Fibroblast of lung (primary cell): ENCODE data around the gene BRD2. TPM values are rescaled to one million over a fixed set of nuclear protein-coding genes. Genes with fewer than 3 reads are reported as not detected.

ENCODE experiments used
- DNase-seq, 2 donors: peaks; one replicate each; pipeline versions ENCODE4 v3.0.0 to v3.0.0-alpha.2; 2010; ENCODE audit warnings: low read depth in 2 of 2
- H2AFZ ChIP-seq: 2 replicates; pipeline ENCODE4 v1.5.1; 2012; ENCODE audit warnings: low read length, control low read depth, inconsistent platforms
- H3K27ac ChIP-seq: 2 replicates; pipeline ENCODE4 v1.5.1; 2011; ENCODE audit warnings: low read length, control low read depth; ENCODE audit not compliant: insufficient read depth
- H3K27me3 ChIP-seq: 2 replicates; pipeline ENCODE4 v1.5.1; 2011; ENCODE audit warnings: mild to moderate bottlenecking, low read length; ENCODE audit not compliant: control insufficient read depth, insufficient read depth
- H3K36me3 ChIP-seq: 2 replicates; pipeline ENCODE4 v1.5.1; 2011; ENCODE audit warnings: low read length; ENCODE audit not compliant: control insufficient read depth, insufficient read depth
- H3K4me1 ChIP-seq: 2 replicates; pipeline ENCODE4 v1.5.1; 2011; ENCODE audit warnings: low read length; ENCODE audit not compliant: control insufficient read depth, insufficient read depth; ENCODE audit errors: extremely low read depth
- H3K4me2 ChIP-seq: 2 replicates; pipeline ENCODE4 v1.5.1; 2011; ENCODE audit warnings: low read length, control low read depth; ENCODE audit not compliant: insufficient read depth; ENCODE audit errors: extremely low read depth
- H3K4me3 ChIP-seq, 4 experiments: fragments of 200-600 bp in 1 of 4; sonication (generic) in 1 of 4; replicated peaks in 1 of 4; 2 replicates each; pipeline ENCODE4 v1.5.1; 2011 to 2016; ENCODE audit warnings: low read length in 4 of 4, low read depth in 3 of 4, mild to moderate bottlenecking in 3 of 4, control low read depth in 2 of 4, inconsistent platforms in 1 of 4, mixed read lengths in 1 of 4; ENCODE audit not compliant: insufficient read depth in 1 of 4; ENCODE audit errors: control extremely low read depth in 1 of 4
- H3K79me2 ChIP-seq: 2 replicates; pipeline ENCODE4 v1.5.1; 2012; ENCODE audit warnings: mild to moderate bottlenecking, low read length, inconsistent platforms; ENCODE audit not compliant: control insufficient read depth, insufficient read depth
- H3K9ac ChIP-seq: 2 replicates; pipeline ENCODE4 v1.5.1; 2011; ENCODE audit warnings: mild to moderate bottlenecking, low read length, control low read depth; ENCODE audit not compliant: insufficient read depth
- H3K9me3 ChIP-seq: 2 replicates; pipeline ENCODE4 v1.5.1; 2012; ENCODE audit warnings: low read depth, low read length; ENCODE audit not compliant: control insufficient read depth, insufficient read depth
- H4K20me1 ChIP-seq: 2 replicates; pipeline ENCODE4 v1.5.1; 2011; ENCODE audit warnings: low read length; ENCODE audit not compliant: control insufficient read depth, insufficient read depth; ENCODE audit errors: extremely low read depth
- EZH2 ChIP-seq: IDR thresholded peaks from 2 replicates; pipeline ENCODE4 v1.5.1; 2012; ENCODE audit warnings: low read length, control low read depth, mild to moderate bottlenecking; ENCODE audit errors: missing control alignments
- polyA plus RNA-seq, 2 donors: library from polyadenylated mRNA; depleted of rRNA in 1 of 2; stranded (reverse) in 1 of 2; unstranded in 1 of 2; fragments of >200 nt; gene quantifications; 2 replicates each; pipeline ENCODE4 v1.2.1, GENCODE V29; 2011 to 2012; ENCODE audit warnings: missing spikeins in 1 of 2
- total RNA-seq: library from RNA; depleted of rRNA; stranded (reverse); fragments of >200 nt; gene quantifications from 2 replicates; pipeline ENCODE4 v1.2.1, GENCODE V29; 2014
- TF ChIP-seq, protein P1 (sequence below), 2 donors: IDR thresholded peaks in 1 of 2; conservative IDR thresholded peaks in 1 of 2; 1 replicate in 1 of 2; 2 replicates in 1 of 2; pipeline ENCODE4 v1.5.1; 2011 to 2012; ENCODE audit warnings: low read length in 2 of 2, control low read depth in 1 of 2, inconsistent platforms in 1 of 2, low read depth in 1 of 2, mild to moderate bottlenecking in 1 of 2

BRD2 gene
- total and polyA plus RNA-seq, 2 donors (not counting 1 experiment from before 2014, with no cell fraction given): 75.6 to 126 TPM

DNA sequence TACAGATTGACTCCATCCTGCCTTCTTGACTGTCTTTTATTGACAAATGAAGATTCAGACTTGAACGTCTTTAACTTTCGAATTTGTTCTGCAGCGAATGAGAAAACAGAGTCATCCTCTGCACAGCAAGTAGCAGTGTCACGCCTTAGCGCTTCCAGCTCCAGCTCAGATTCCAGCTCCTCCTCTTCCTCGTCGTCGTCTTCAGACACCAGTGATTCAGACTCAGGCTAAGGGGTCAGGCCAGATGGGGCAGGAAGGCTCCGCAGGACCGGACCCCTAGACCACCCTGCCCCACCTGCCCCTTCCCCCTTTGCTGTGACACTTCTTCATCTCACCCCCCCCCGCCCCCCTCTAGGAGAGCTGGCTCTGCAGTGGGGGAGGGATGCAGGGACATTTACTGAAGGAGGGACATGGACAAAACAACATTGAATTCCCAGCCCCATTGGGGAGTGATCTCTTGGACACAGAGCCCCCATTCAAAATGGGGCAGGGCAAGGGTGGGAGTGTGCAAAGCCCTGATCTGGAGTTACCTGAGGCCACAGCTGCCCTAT is 12.2 kb downstream of the BRD2 start:
- no peak for TF ChIP-seq EZH2
- TF ChIP-seq, protein P1, sequence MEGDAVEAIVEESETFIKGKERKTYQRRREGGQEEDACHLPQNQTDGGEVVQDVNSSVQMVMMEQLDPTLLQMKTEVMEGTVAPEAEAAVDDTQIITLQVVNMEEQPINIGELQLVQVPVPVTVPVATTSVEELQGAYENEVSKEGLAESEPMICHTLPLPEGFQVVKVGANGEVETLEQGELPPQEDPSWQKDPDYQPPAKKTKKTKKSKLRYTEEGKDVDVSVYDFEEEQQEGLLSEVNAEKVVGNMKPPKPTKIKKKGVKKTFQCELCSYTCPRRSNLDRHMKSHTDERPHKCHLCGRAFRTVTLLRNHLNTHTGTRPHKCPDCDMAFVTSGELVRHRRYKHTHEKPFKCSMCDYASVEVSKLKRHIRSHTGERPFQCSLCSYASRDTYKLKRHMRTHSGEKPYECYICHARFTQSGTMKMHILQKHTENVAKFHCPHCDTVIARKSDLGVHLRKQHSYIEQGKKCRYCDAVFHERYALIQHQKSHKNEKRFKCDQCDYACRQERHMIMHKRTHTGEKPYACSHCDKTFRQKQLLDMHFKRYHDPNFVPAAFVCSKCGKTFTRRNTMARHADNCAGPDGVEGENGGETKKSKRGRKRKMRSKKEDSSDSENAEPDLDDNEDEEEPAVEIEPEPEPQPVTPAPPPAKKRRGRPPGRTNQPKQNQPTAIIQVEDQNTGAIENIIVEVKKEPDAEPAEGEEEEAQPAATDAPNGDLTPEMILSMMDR (conservative IDR thresholded peaks at IDR 0.05 in 1 of 2, IDR thresholded peaks at IDR 0.05 in 1 of 2; ENCODE audit: low read depth in 1 of 2, low read length in 2 of 2): no peak
- Histone ChIP-seq H3K4me2 (no peak overlapping the region), H4K20me1 (peaks cover 7% of the 10 kb centered on the region), H3K4me1 (peaks cover 5% of the 10 kb centered on the region), H3K79me2 (peaks cover 41% of the 10 kb centered on the region), H3K9me3 (no peaks in the 10 kb centered on the region), H3K9ac (no peak overlapping the region), H3K4me3 (no peak overlapping the region), H2AFZ (no peak overlapping the region), H3K27me3 (no peaks in the 10 kb centered on the region), H3K36me3 (peaks cover 31% of the 10 kb centered on the region), H3K27ac (no peak overlapping the region)
- no peak for DNase-seq

DNA sequence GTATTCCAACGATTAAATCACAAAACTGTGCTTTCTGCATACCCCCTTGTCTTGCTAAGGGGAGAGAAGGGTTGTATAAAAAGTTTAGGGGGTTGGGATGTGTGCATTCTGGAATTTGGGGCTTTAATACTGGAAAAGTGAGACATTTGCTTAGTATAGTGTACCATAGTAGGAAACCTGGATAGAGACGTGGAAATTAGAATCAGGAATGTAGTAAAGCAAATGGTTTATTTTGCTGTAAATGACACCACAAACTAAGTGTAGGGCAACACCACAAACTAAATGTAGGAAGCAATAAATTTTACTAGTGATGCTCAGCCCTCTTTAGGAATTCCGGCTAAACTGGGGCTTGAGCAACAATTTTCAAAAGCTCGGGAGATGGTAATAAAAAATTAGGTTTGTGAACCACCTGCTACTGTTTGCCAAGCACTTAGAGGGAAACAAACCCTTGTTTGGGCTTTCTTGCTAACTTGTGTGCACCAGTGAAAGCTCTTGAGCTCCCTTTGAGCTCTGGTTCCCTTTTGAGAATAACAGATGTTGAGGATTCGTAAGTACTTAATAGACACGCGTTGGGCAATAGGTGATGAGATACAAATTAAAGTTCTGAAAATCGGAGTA is 13.8 kb downstream of the BRD2 start:
- Histone ChIP-seq H3K4me1 (no peaks in the 10 kb centered on the region), H3K36me3 (peaks cover 21% of the 10 kb centered on the region), H3K27ac (no peak overlapping the region), H3K9me3 (no peaks in the 10 kb centered on the region), H3K27me3 (no peaks in the 10 kb centered on the region), H2AFZ (no peak overlapping the region), H3K79me2 (peaks cover 25% of the 10 kb centered on the region), H3K4me3 (no peak overlapping the region), H3K9ac (no peak overlapping the region), H4K20me1 (no peaks in the 10 kb centered on the region), H3K4me2 (no peak overlapping the region)
- TF ChIP-seq EZH2: no peak
- TF ChIP-seq, protein P1 (conservative IDR thresholded peaks at IDR 0.05 in 1 of 2, IDR thresholded peaks at IDR 0.05 in 1 of 2; ENCODE audit: low read depth in 1 of 2, low read length in 2 of 2): no peak
- no peak for DNase-seq

DNA sequence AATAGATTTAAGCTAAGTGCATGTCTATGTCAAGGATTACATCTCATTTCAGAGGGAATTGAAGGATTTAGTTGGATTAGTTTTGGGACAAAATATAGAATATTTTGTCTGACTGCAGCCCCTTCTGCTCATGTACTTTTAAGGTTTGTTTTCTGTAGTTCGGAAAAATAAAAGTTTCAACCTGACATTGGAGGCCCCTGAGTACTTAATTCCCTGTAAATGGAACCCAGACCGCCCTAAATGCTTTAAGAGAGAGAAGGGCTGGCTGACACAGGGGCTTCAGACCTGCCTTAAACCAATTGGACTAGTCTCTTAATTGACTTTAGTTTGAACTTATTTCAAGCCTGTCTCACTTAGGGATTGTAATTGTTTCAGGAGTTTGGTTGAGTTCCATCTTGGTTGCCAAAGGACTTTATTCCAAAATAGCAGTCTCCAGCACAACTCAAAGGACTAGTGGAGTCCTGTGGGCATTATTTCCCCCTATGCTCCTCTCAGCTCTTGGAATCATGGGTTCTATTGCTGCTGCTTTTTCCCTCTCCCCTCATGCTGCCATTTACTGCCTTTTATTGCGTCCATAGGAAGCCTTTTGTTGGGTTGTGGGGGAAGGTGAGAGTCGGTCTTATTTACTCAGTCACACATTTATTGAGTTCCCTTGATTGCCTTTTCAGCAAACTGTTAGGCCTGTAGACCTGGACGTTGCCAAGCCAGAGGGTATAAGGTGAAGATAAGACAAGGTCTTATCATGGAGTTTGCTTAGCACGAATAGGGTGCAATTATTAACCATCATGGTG is 14.5 kb downstream of the BRD2 start:
- Histone ChIP-seq H3K27me3 (no peaks in the 10 kb centered on the region), H3K9me3 (no peaks in the 10 kb centered on the region), H2AFZ (no peak overlapping the region), H3K79me2 (peaks cover 18% of the 10 kb centered on the region), H3K4me3 (no peak overlapping the region), H4K20me1 (no peaks in the 10 kb centered on the region), H3K9ac (no peak overlapping the region), H3K27ac (no peak overlapping the region), H3K4me2 (no peak overlapping the region), H3K36me3 (peaks cover 21% of the 10 kb centered on the region), H3K4me1 (no peaks in the 10 kb centered on the region)
- DNase-seq: no peak
- TF ChIP-seq, protein P1 (conservative IDR thresholded peaks at IDR 0.05 in 1 of 2, IDR thresholded peaks at IDR 0.05 in 1 of 2; ENCODE audit: low read depth in 1 of 2, low read length in 2 of 2): no peak
- no peak for TF ChIP-seq EZH2
